ENCODE measurements around the gene COX15. TPM values are rescaled to one million over a fixed set of nuclear protein-coding genes. Genes with fewer than 3 reads are reported as not detected.

COX15 gene
- total RNA-seq, 1 donor from 2014 or later: 44.5 TPM

GRCh38 chr10:99765672-99766301 lies 33.9 kb upstream of the COX15 start:
- no peak for TF ChIP-seq CTCF (IDR thresholded peaks at IDR 0.05)
- ChIA-PET POLR2A (interaction anchor here (0.7 kb wide), 1 partner anchor 448 kb away, joined by 4 read pairs; no protein-coding TSS in a partner anchor), CTCF (no interaction called here)
- DNase-seq: no peak
- no peak for ATAC-seq (ENCODE audit: low read depth)
- Mint-ChIP-seq H3K4me3 (no peak overlapping the region), H3K36me3 (ENCODE audit: low read depth) (peaks cover 18% of the 10 kb centered on the region), H3K27me3 (no peaks in the 10 kb centered on the region), H3K27ac (no peak overlapping the region), H3K9me3 (peaks cover 3% of the 10 kb centered on the region), H3K4me1 (peaks cover 8% of the 10 kb centered on the region)
- intact Hi-C loops (cut with micrococcal nuclease): no loop called here

- no peak for ATAC-seq (ENCODE audit: low read depth)
- Mint-ChIP-seq H3K9me3 (peaks cover 3% of the 10 kb centered on the region), H3K27ac (no peak overlapping the region)
Measured at GRCh38 chr10:99761365-99761764, 29.4 kb upstream of the COX15 start.

GRCh38 chr10:99760321-99760720 lies 28.4 kb upstream of the COX15 start:
- CTCF ChIA-PET: no interaction called here
- no peak for ATAC-seq (ENCODE audit: low read depth)

More at GRCh38 chr10:99761365-99761764, 29.4 kb upstream of the COX15 start:
- Mint-ChIP-seq H3K4me1 (peaks cover 9% of the 10 kb centered on the region), H3K27me3 (no peaks in the 10 kb centered on the region), H3K4me3 (no peak overlapping the region), H3K36me3 (ENCODE audit: low read depth) (peaks cover 57% of the 10 kb centered on the region)
- TF ChIP-seq CTCF (IDR thresholded peaks at IDR 0.05): no peak
- ChIA-PET POLR2A (no interaction called here), CTCF (no interaction called here)
- intact Hi-C loops (cut with micrococcal nuclease): no loop called here
- DNase-seq: no peak

GRCh38 chr10:99758211-99758891 lies 26.4 kb upstream of the COX15 start:
- H3K36me3 Mint-ChIP-seq (ENCODE audit: low read depth): peaks cover 82% of the 10 kb centered on the region
- no peaks in the 10 kb centered on the region for H3K27me3 Mint-ChIP-seq
- H3K27ac Mint-ChIP-seq: no peak overlapping the region
- ChIA-PET POLR2A (no interaction called here), CTCF (no interaction called here)
- H3K9me3 Mint-ChIP-seq: peaks cover 1% of the 10 kb centered on the region
- peaks cover 8% of the 10 kb centered on the region for H3K4me1 Mint-ChIP-seq
- H3K4me3 Mint-ChIP-seq: no peak overlapping the region
- TF ChIP-seq CTCF (IDR thresholded peaks at IDR 0.05): no peak
- no peak for DNase-seq
- intact Hi-C loops (cut with micrococcal nuclease): no loop called here
- no peak for ATAC-seq (ENCODE audit: low read depth)

More at GRCh38 chr10:99760321-99760720, 28.4 kb upstream of the COX15 start:
- Mint-ChIP-seq H3K9me3 (peaks cover 3% of the 10 kb centered on the region), H3K4me3 (no peak overlapping the region), H3K27ac (no peak overlapping the region), H3K36me3 (ENCODE audit: low read depth) (peaks cover 67% of the 10 kb centered on the region), H3K4me1 (peaks cover 10% of the 10 kb centered on the region), H3K27me3 (no peaks in the 10 kb centered on the region)
- TF ChIP-seq CTCF (IDR thresholded peaks at IDR 0.05): no peak
- DNase-seq: no peak
- POLR2A ChIA-PET: no interaction called here
- intact Hi-C loops (cut with micrococcal nuclease): no loop called here

GRCh38 chr10:99756159-99756558 lies 24.2 kb upstream of the COX15 start:
- peaks cover 8% of the 10 kb centered on the region for H3K4me1 Mint-ChIP-seq
- peaks cover 88% of the 10 kb centered on the region for H3K36me3 Mint-ChIP-seq (ENCODE audit: low read depth)
- intact Hi-C loops (cut with micrococcal nuclease): no loop called here
- no peak overlapping the region for H3K4me3 Mint-ChIP-seq
- TF ChIP-seq CTCF (IDR thresholded peaks at IDR 0.05): no peak
- DNase-seq (no peak), ATAC-seq (ENCODE audit: low read depth) (no peak)
- no peak overlapping the region for H3K27ac Mint-ChIP-seq
- no peaks in the 10 kb centered on the region for H3K27me3 Mint-ChIP-seq
- CTCF ChIA-PET: no interaction called here
- no peaks in the 10 kb centered on the region for H3K9me3 Mint-ChIP-seq
- POLR2A ChIA-PET: no interaction called here
